G401.6 (cell line): Measurements from ENCODE around the gene ST8SIA5.

Experiments
- FAIRE-seq: peaks from 2 replicates; lab custom pipeline; 2012; peaks lifted over from hg19 to GRCh38; lab: Jason Lieb, UNC

The ST8SIA5 gene

DNA sequence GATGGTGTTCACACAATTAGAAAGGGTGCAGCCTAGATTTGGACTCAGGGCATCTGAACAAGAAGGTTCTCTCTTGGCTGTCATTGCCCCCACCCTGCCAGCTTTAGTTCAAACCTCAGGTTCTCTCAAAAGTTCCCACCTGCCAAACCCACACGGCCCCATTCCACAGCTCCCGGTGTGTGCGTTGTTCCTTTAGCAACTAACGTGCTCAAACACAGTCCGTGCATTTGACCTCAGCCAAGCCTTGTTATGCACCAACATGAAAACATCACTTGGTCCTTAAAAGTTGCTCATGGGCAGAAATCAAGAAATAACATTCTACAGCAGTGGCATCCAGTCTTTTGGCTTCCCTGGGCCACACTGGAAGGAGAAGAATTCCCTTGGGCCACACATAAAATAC lies 131.8 kb downstream of the ST8SIA5 start:
- FAIRE-seq: no peak

DNA sequence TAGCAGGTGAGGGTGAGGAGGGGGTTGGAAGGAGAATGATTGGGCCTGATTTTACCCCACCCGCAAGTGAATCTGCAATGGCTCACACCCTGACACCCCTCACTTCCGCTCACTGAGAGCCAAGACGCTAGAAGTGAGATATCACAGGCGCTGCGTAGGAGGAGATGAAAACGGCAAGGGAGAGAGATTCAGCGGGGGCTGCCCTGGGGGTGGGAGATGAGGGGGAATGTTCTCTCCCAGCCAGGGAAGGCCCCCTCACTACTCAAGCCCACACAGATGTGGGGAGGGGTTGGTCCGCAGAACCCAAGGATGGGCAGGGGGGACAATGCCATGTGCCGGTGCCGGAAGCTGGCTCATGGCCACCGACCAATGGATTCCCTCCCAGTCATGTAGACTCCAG lies 132.7 kb downstream of the ST8SIA5 start:
- FAIRE-seq: no peak

DNA sequence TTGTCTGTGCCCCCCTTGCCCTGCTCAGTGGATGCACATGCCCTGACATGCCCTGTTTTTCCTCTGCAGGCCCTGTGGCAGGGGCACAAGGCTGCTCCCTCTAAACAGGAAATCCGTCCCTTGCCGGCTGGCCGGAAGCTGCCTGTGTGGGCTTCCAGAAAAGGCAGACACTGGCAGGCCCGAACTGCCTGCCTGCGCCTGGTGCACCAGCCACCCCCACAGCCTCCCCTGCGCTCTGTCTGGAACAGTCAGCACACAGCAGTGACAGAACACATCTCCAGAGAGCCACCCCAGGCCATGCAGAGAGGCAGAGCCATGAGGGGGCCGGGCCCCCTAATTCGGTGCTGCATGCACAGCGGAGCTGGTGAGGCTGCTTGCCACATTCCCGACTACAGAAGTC lies 133.3 kb downstream of the ST8SIA5 start:
- FAIRE-seq: no peak

DNA sequence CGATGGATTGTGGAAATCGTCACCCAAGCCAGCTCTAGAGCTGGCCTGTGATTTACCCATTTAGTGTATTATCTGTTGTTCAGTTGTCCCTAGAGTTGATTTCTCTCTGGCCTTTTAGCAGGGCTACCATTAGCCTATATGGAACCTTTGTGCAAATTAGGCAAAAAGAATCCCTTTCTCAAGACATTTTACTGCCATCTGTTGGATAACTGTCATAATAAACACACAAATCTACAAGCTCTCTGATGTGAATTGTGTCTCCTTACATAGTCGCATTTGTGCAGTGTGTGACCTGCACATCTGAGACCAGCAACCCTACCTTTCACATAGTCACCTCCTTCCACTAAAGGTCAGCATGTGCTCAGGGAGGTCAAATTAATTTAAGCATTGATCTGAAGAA lies 133.9 kb downstream of the ST8SIA5 start:
- FAIRE-seq: no peak

DNA sequence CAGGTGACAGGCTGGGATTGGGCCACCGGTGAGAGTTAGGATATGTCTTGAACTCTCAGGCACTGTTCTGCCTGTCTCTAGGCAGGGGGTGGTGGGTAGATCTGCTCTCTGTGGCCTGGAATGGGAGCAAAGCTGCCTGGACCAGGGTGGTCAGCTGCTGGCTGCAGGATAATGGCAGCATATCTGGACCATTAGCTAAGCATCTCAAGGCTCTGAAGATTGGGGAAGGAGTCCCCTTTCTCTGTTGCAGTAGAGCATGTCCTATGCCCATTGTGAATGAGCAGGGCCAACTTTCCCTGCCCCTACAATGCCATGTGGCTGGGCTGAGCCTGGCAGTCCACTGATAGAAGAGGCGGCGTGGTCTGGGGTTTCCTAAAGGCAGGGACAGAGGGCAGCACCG lies 134.4 kb downstream of the ST8SIA5 start:
- no peak for FAIRE-seq

DNA sequence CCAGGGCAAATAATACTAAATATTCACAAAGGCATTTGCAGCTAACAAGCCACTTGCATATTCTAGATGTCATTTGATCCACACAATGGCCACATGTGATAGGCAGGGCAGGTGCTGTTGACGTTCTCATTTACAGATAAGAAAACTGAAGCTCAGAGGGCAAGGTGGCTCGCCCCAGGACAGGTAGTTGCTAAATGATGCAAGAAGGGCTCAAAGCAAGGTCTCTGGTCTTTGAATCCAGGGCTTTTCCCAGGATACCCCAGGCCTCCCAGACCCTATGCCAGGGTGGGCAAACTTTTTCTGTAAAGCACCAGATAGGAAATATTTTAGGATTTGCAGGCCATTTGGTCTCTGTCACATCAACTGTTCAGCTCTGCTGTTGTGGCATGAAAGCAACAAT lies 135.0 kb downstream of the ST8SIA5 start:
- FAIRE-seq: no peak

DNA sequence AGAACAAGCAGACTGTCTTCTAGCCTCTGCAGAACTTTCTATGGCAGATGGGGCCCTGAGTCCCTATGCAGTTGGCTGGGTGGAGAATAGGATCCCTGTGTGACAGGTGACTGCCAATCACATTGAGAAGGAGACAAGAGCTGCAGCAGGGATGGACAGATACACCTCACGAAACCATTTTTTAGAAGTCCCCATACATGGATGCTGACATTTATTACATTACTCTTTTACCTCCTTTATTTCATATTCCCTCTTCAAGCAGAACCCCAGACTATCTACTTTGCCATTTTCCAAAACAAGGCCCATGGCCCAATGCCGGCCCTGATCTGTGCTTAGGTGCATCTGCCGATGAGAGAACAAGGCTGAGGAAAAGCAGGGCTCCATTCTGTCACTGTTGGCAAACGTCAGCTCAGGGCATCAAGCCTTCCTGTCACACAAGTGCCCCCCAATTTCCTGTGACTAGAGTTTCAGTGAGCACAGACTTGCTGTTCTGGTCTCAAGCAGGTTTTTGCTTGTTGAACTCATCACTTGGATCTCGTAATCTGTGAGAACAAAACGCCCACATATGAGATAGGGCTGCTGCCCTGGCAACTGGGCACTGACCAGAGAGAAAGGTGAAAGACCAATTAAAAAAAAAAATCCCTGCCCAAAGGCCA lies 135.6 kb downstream of the ST8SIA5 start:
- FAIRE-seq: no peak

DNA sequence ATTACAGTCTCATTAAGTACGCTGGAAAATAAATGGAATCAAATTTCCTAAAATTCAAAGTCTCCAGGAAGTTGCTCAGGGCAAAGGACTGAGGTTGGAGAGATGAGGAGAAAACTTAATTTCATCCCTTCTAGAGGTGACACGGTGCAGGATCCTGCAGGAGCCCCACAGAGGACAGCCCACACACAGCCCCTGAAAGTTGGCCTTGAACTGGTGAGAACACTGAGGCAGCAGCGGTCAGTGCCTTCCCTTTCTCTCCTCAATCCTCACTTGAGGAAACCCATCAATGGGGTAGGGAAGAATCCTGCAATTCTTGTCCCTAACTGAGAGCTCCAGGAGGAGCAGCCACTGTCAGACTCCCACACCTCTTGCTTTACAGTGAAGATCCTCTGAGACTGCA lies 137.3 kb downstream of the ST8SIA5 start:
- FAIRE-seq: no peak
